Natural killer cell treated with Interleukin-12 subunit alpha and Interleukin-12 subunit beta and Interleukin-15 and Interleukin-18, amount 100 ng/mL, for 72 hours (primary cell): ENCODE measurements around the gene CMTM4. TPM values are rescaled to one million over a fixed set of nuclear protein-coding genes. Genes with fewer than 3 reads are reported as not detected.

Source experiments
- ATAC-seq, 2 donors: fragments of 150-1000 bp; cut with Tn5 transposase in 1 of 2; sonication (Bioruptor Pico), chemical (Tn5 transposase) in 1 of 2; 2 replicates each; pipeline ENCODE4 v1.10.0; 2021
- DNase-seq: peaks from one replicate; pipeline ENCODE4 v3.0.0; 2022; ENCODE audit warnings: low spot score
- H3K27ac Mint-ChIP-seq, 2 donors: 1 replicate in 1 of 2; 2 replicates in 1 of 2; pipeline ENCODE4 v1.8.0; 2022; ENCODE audit warnings: mixed read lengths in 2 of 2, mild to moderate bottlenecking in 1 of 2, moderate library complexity in 1 of 2
- H3K27me3 Mint-ChIP-seq, 2 donors: 1 replicate in 1 of 2; 2 replicates in 1 of 2; pipeline ENCODE4 v1.8.0; 2022; ENCODE audit warnings: mixed read lengths in 2 of 2
- H3K36me3 Mint-ChIP-seq: one replicate; pipeline ENCODE4 v1.8.0; 2022; ENCODE audit warnings: mixed read lengths
- H3K4me1 Mint-ChIP-seq, 2 donors: 1 replicate in 1 of 2; 2 replicates in 1 of 2; pipeline ENCODE4 v1.8.0; 2022; ENCODE audit warnings: low read depth in 2 of 2, mixed read lengths in 2 of 2, mild to moderate bottlenecking in 1 of 2
- H3K4me3 Mint-ChIP-seq: one replicate; pipeline ENCODE4 v1.8.0; 2022; ENCODE audit warnings: mixed read lengths
- H3K9me3 Mint-ChIP-seq: 2 replicates; pipeline ENCODE4 v1.8.0; 2022; ENCODE audit warnings: mixed read lengths
- total RNA-seq, 2 donors: library from RNA; stranded (reverse); gene quantifications; one replicate each; pipeline ENCODE4 v1.2.3, GENCODE V29; 2022

The CMTM4 gene
- total RNA-seq, 2 donors from 2014 or later, result 1.2 to 2.2 TPM

DNA sequence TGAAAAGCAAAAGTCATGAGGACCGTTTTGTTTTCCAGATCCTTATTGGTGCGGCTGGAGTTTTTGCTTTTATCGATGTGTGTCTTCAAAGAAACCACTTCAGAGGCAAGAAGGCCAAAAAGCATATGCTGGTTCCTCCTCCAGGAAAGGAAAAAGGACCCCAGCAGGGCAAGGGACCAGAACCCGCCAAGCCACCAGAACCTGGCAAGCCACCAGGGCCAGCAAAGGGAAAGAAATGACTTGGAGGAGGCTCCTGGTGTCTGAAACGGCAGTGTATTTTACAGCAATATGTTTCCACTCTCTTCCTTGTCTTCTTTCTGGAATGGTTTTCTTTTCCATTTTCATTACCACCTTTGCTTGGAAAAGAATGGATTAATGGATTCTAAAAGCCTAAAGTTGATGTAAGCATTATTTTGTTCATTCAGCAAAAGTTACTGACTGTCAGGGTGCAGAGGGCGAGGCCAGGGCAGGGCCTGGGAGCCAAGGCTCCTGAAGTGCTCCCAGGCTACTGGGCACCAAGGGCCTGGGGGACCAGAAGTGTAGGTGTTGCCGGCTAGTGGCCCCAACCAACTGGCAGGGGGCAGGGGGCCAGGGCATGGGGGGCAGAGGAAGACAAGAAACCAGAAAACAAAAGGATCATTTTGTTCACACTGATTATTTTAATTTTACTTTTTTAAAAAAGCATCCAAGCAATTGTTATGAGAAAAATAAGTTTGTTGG is 108.5 kb downstream of the CMTM4 start:
- no peaks in the 10 kb centered on the region for H3K9me3 Mint-ChIP-seq
- H3K36me3 Mint-ChIP-seq, result no peaks in the 10 kb centered on the region
- ATAC-seq (no peak), DNase-seq (no peak)
- no peaks in the 10 kb centered on the region for H3K27me3 Mint-ChIP-seq
- H3K4me3 Mint-ChIP-seq, result no peak overlapping the region
- H3K27ac Mint-ChIP-seq, result no peak overlapping the region
- peaks cover 17 to 19% of the 10 kb centered on the region in 2 donors for H3K4me1 Mint-ChIP-seq

GRCh38 chr16:66585481-66586239 is 110.9 kb downstream of the CMTM4 start:
- Mint-ChIP-seq H3K4me1 (peaks cover 15 to 18% of the 10 kb centered on the region in 2 donors), H3K4me3 (no peak overlapping the region), H3K27ac (peak overlapping the region in 1 of 2 donors; percentile 30), H3K27me3 (peaks cover 0 to 4% of the 10 kb centered on the region in 2 donors), H3K36me3 (no peaks in the 10 kb centered on the region), H3K9me3 (no peaks in the 10 kb centered on the region)
- DNase-seq, result no peak
- ATAC-seq, result no peak

DNA sequence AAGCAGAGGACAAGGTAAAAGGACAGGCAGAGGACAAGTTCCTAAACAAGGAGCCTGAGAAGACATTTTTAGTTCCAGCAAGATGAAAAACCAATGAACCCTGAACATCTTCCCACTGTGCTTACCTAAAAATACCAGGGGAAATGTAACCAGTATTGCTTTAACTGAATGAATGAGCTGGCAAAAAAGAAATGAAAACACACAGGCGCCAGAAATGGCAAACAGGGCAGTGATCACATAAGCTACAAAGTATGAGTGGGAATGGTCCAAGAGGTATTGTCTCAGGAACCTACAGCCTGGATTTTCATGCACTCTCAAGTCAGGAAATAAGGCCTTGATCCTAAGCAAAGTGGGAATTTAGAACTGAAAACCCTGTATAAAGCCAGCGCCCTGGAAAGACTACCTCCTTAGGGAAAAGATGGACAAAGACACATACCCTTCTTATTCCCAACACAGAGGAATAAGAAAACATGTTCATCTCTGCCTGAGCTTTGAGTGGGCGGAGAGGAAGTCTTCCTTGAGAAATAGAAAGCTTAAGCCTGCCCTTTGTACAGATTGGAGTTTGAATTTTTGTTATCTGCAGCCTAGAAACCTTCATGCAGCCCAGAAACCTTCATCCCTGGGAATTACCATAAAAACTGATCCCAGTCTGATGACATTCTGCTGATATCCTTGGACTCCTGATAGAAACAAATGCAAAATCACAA is 115.1 kb downstream of the CMTM4 start:
- Mint-ChIP-seq H3K9me3 (no peaks in the 10 kb centered on the region), H3K36me3 (no peaks in the 10 kb centered on the region), H3K27me3 (peaks cover 18 to 23% of the 10 kb centered on the region in 2 donors), H3K4me3 (no peak overlapping the region), H3K4me1 (peaks cover 0 to 11% of the 10 kb centered on the region in 2 donors), H3K27ac (no peak overlapping the region)
- ATAC-seq (no peak), DNase-seq (no peak)

GRCh38 chr16:66580605-66581209 is 115.8 kb downstream of the CMTM4 start:
- Mint-ChIP-seq H3K4me1 (peaks cover 0 to 8% of the 10 kb centered on the region in 2 donors), H3K27ac (no peak overlapping the region), H3K4me3 (no peak overlapping the region), H3K36me3 (no peaks in the 10 kb centered on the region), H3K9me3 (no peaks in the 10 kb centered on the region), H3K27me3 (peaks cover 18 to 23% of the 10 kb centered on the region in 2 donors)
- no peak for DNase-seq
- no peak for ATAC-seq

GRCh38 chr16:66578651-66579531 is 117.7 kb downstream of the CMTM4 start, which contains the start of gene CMTM2:
TSS of gene CMTM2 (plus strand) at chr16:66579463. CDS start at chr16:66579608, 145 bp downstream.
- ATAC-seq (peak in 1 of 2 donors; percentile 48), DNase-seq (no peak)
- Mint-ChIP-seq H3K4me1 (peaks cover 6 to 11% of the 10 kb centered on the region in 2 donors), H3K36me3 (no peaks in the 10 kb centered on the region), H3K4me3 (peak within 1 kb of the TSS; percentile 58), H3K27ac (no peak within 1 kb of the TSS), H3K27me3 (peaks cover 18 to 23% of the 10 kb centered on the region in 2 donors), H3K9me3 (no peaks in the 10 kb centered on the region)

DNA sequence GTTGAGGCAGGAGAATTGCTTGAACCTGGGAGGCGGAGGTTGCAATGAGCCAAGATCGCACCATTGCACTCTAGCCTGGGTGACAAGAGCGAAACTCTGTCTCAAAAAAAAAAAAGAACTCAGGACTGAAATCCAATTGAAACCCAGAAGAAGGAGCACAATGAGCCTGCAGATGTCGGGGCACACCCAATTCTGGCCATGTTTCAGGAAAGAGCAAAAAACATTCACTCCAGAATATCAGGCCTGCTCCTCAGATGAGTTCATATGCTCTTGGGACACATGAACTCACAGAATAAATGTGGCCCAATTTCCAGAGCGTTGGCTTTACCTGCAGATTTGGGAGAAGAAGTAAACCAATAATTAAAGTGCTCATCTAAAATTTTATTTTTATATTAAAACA is 120.2 kb downstream of the CMTM4 start:
- Mint-ChIP-seq H3K4me3 (no peak overlapping the region), H3K9me3 (no peaks in the 10 kb centered on the region), H3K27ac (no peak overlapping the region), H3K4me1 (peaks cover 19 to 22% of the 10 kb centered on the region in 2 donors), H3K36me3 (no peaks in the 10 kb centered on the region), H3K27me3 (peaks cover 18 to 23% of the 10 kb centered on the region in 2 donors)
- ATAC-seq (no peak), DNase-seq (no peak)

- no peak overlapping the region for H3K4me3 Mint-ChIP-seq
- ATAC-seq, result no peak
- DNase-seq, result no peak
- H3K27me3 Mint-ChIP-seq, result peaks cover 17 to 18% of the 10 kb centered on the region in 2 donors
- H3K9me3 Mint-ChIP-seq, result no peaks in the 10 kb centered on the region
- H3K36me3 Mint-ChIP-seq, result no peaks in the 10 kb centered on the region
- H3K4me1 Mint-ChIP-seq, result peaks cover 19 to 25% of the 10 kb centered on the region in 2 donors
- no peak overlapping the region for H3K27ac Mint-ChIP-seq
Observed at GRCh38 chr16:66575060-66575459, 121.5 kb downstream of the CMTM4 start.

DNA sequence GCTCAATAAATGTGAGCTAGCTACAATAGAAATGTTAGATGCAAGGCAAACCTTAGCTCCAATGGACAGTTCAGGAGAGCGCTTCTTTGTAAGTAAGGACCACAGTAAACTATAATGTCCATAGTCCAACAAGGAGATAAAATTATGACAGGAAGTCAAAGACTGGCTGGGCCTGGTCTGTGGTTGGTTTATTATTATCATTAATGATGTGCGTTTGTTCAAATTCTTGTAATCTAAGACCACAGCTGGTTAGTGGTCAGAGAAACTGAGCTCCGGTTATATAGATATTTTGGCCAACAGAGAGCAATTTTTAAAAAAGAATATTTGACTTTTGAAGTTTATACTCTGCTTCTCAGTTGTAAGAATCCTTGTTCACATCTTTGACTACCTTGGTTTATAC is 122.0 kb downstream of the CMTM4 start:
- H3K27me3 Mint-ChIP-seq, result peaks cover 14 to 18% of the 10 kb centered on the region in 2 donors
- no peaks in the 10 kb centered on the region for H3K36me3 Mint-ChIP-seq
- ATAC-seq, result no peak
- no peaks in the 10 kb centered on the region for H3K9me3 Mint-ChIP-seq
- peaks cover 25% of the 10 kb centered on the region in 2 donors for H3K4me1 Mint-ChIP-seq
- no peak overlapping the region for H3K27ac Mint-ChIP-seq
- no peak for DNase-seq
- H3K4me3 Mint-ChIP-seq, result no peak overlapping the region

DNA sequence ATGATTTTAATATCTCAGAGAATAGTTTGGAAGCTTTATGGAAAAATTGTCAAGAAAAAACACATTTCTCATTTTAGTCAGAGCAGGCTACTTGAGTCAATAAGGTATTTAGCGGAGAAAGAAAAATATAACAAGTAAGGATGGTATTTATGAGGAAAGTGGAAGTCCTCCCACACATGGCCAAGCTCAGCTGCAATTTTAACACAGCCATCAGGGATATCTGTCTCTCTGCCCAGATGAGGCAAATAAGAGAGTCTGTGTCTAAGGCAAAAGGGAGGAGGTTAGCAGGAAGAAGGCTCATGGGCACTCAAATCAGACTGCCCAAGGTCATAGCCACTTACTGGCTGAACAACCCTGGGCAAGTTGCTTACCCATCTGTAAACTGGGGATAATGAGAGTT is 122.5 kb downstream of the CMTM4 start:
- no peak overlapping the region for H3K27ac Mint-ChIP-seq
- H3K36me3 Mint-ChIP-seq, result no peaks in the 10 kb centered on the region
- ATAC-seq, result no peak
- H3K27me3 Mint-ChIP-seq, result peaks cover 13 to 18% of the 10 kb centered on the region in 2 donors
- no peaks in the 10 kb centered on the region for H3K9me3 Mint-ChIP-seq
- no peak overlapping the region for H3K4me3 Mint-ChIP-seq
- no peak for DNase-seq
- peaks cover 27 to 29% of the 10 kb centered on the region in 2 donors for H3K4me1 Mint-ChIP-seq

DNA sequence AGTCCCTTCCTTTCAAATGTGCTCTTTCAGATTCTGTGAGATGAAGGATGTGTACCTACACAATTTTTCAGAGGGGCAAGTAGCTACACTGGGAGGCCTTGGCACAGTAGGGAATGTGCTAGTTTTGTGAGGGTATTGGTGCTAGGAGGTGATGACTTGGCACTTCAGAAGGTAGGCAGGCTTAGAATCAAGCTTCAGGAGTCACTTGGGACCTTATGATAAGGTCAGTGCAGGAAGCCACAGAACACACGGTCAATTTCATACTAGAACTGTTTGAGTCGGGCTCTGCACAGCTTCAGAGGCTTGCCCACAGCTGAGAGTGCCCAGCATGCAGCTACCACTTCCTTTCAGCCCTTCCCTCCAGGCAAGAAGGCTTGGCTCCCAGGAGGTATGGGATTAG is 124.2 kb downstream of the CMTM4 start:
- peaks cover 1 to 4% of the 10 kb centered on the region in 2 donors for H3K27me3 Mint-ChIP-seq
- H3K27ac Mint-ChIP-seq, result peak overlapping the region; percentile 58 to 62
- H3K4me1 Mint-ChIP-seq, result peaks cover 25 to 31% of the 10 kb centered on the region in 2 donors
- DNase-seq (no peak), ATAC-seq (no peak)
- H3K9me3 Mint-ChIP-seq, result no peaks in the 10 kb centered on the region
- H3K4me3 Mint-ChIP-seq, result no peak overlapping the region
- H3K36me3 Mint-ChIP-seq, result peaks cover 6% of the 10 kb centered on the region

- ATAC-seq (peak; percentile 56 to 57), DNase-seq (no peak)
- peaks cover 28 to 37% of the 10 kb centered on the region in 2 donors for H3K4me1 Mint-ChIP-seq
- no peak overlapping the region for H3K4me3 Mint-ChIP-seq
- peaks cover 11% of the 10 kb centered on the region for H3K36me3 Mint-ChIP-seq
- H3K27ac Mint-ChIP-seq, result no peak overlapping the region
- H3K27me3 Mint-ChIP-seq, result no peaks in the 10 kb centered on the region
- H3K9me3 Mint-ChIP-seq, result no peaks in the 10 kb centered on the region
Observed at GRCh38 chr16:66569827-66570405, 126.6 kb downstream of the CMTM4 start.

DNA sequence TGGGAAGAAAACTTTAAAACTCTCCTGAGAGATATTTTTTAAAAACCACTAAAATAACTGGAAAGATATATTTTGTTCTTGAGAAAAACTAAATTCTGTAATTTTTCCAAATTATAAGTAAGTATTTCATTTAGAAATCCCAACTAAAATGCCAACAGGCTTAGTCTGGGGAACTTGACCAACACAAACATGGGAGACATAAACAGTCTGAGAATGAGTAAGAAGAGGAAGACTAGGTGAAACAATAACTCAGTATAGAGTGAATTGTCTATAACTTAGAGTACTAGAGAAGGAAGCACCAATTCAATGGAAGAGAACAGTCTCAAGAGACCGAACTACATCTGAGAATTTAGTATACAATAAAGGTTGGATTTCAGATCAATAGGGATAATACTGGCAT is 127.4 kb downstream of the CMTM4 start:
- no peak overlapping the region for H3K4me3 Mint-ChIP-seq
- peaks cover 15% of the 10 kb centered on the region for H3K36me3 Mint-ChIP-seq
- ATAC-seq (no peak), DNase-seq (no peak)
- H3K27ac Mint-ChIP-seq, result peak overlapping the region in 1 of 2 donors; percentile 56
- H3K9me3 Mint-ChIP-seq, result no peaks in the 10 kb centered on the region
- H3K27me3 Mint-ChIP-seq, result no peaks in the 10 kb centered on the region
- peaks cover 27 to 38% of the 10 kb centered on the region in 2 donors for H3K4me1 Mint-ChIP-seq
